ENCODE results near the gene SUSD5. TPM values are rescaled to one million over a fixed set of nuclear protein-coding genes. Genes with fewer than 3 reads are reported as not detected.
A peak's percentile ranks its signal among the peaks of the same experiment; 100 is the strongest.

Gene SUSD5
- total and polyA plus RNA-seq, 2 experiments from 2014 or later = 2.3 to 2.4 TPM

DNA sequence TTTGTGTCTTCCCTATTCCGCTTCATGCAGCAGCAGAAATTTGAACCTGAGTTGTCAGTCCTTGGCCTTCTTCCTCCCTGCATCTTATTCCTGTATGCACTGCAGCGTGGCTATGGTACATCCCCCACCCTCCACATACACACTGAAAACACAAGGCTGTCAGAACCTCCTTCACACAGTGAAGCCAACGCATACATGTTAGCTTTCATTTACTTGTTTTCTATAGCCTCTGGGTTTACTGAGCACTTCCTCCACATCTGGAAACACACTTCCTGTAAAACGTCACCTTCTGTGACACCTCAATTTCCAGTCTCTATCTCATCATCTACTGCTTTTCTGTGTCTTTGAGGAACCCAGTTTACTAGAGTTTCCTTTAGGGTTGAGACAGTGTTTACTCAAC is 47.0 kb downstream of the SUSD5 start:
- no peak for TF ChIP-seq CTCF (IDR thresholded peaks at IDR 0.05; ENCODE audit: poor library complexity)
- TF ChIP-seq EZH2phosphoT487 (IDR thresholded peaks at IDR 0.05; ENCODE audit: low read depth, severe bottlenecking, unreplicated experiment) = no peak
- no peak for TF ChIP-seq EZH2 (IDR thresholded peaks at IDR 0.05; ENCODE audit: borderline replicate concordance)
- H3K9me3 ChIP-seq (ENCODE audit: low read depth) = no peaks in the 10 kb centered on the region
- H3K9me2 ChIP-seq (replicated peaks; ENCODE audit: insufficient read depth) = no peaks in the 10 kb centered on the region
- 64% methylated on average over 4 of the region's 4 CpGs for WGBS (ENCODE audit: low lambda C conversion rate, missing lambda C conversion rate)
- H3K4me2 ChIP-seq = no peak overlapping the region
- no peaks in the 10 kb centered on the region for H3K27me3 ChIP-seq
- peaks cover 4% of the 10 kb centered on the region for H3K4me1 ChIP-seq (ENCODE audit: insufficient read depth)
- H2AFZ ChIP-seq = no peak overlapping the region
- H3K79me2 ChIP-seq = no peaks in the 10 kb centered on the region
- H4K20me1 ChIP-seq (ENCODE audit: insufficient read depth, poor library complexity, severe bottlenecking) = no peaks in the 10 kb centered on the region
- no peaks in the 10 kb centered on the region for H3K36me3 ChIP-seq (replicated peaks; ENCODE audit: insufficient read depth, low read depth)
- no peak overlapping the region for H3K4me3 ChIP-seq
- H3K27ac ChIP-seq = no peak overlapping the region
- DNase-seq (ENCODE audit: low spot score) = no peak

DNA sequence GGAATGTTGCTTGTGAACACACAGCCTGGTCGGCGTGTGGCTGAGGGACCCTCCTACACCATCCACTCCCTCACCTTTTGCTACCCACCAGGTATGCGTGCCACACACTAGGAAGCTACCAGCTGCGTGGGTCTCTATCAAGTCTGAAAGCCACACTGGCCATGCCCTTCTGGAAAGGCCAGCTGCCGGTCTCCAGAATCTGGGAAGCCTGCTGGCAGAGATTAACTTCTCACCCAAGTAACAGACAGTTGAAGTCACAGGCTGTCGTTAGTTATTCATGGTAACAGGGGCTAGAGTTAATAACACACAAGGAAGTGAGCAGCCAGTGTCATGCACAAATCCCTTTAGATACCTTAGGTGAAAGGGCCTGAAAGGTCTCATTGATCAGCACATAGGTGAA is 48.1 kb downstream of the SUSD5 start:
- no peak overlapping the region for H3K4me3 ChIP-seq
- H3K4me2 ChIP-seq = no peak overlapping the region
- H3K4me1 ChIP-seq (ENCODE audit: insufficient read depth) = peaks cover 4% of the 10 kb centered on the region
- H3K9me3 ChIP-seq (ENCODE audit: low read depth) = no peaks in the 10 kb centered on the region
- no peaks in the 10 kb centered on the region for H3K9me2 ChIP-seq (replicated peaks; ENCODE audit: insufficient read depth)
- no peak overlapping the region for H2AFZ ChIP-seq
- 91% methylated on average over 6 of the region's 6 CpGs for WGBS (ENCODE audit: low lambda C conversion rate, missing lambda C conversion rate)
- H4K20me1 ChIP-seq (ENCODE audit: insufficient read depth, poor library complexity, severe bottlenecking) = no peaks in the 10 kb centered on the region
- DNase-seq (ENCODE audit: low spot score) = no peak
- no peaks in the 10 kb centered on the region for H3K79me2 ChIP-seq
- H3K36me3 ChIP-seq (replicated peaks; ENCODE audit: insufficient read depth, low read depth) = no peaks in the 10 kb centered on the region
- no peaks in the 10 kb centered on the region for H3K27me3 ChIP-seq
- no peak for TF ChIP-seq CTCF (IDR thresholded peaks at IDR 0.05; ENCODE audit: poor library complexity)
- TF ChIP-seq EZH2 (IDR thresholded peaks at IDR 0.05; ENCODE audit: borderline replicate concordance) = no peak
- TF ChIP-seq EZH2phosphoT487 (IDR thresholded peaks at IDR 0.05; ENCODE audit: low read depth, severe bottlenecking, unreplicated experiment) = no peak
- no peak overlapping the region for H3K27ac ChIP-seq

GRCh38 chr3:33167716-33168336 is 50.8 kb downstream of the SUSD5 start:
- H3K9me2 ChIP-seq (replicated peaks; ENCODE audit: insufficient read depth) = no peaks in the 10 kb centered on the region
- peak overlapping the region; percentile 20 for H2AFZ ChIP-seq
- H4K20me1 ChIP-seq (ENCODE audit: insufficient read depth, poor library complexity, severe bottlenecking) = no peaks in the 10 kb centered on the region
- H3K9me3 ChIP-seq (ENCODE audit: low read depth) = no peaks in the 10 kb centered on the region
- TF ChIP-seq EZH2 (IDR thresholded peaks at IDR 0.05; ENCODE audit: borderline replicate concordance) (no peak), EZH2phosphoT487 (IDR thresholded peaks at IDR 0.05; ENCODE audit: low read depth, severe bottlenecking, unreplicated experiment) (no peak), CTCF (IDR thresholded peaks at IDR 0.05; ENCODE audit: poor library complexity) (no peak)
- H3K4me1 ChIP-seq (ENCODE audit: insufficient read depth) = peaks cover 4% of the 10 kb centered on the region
- H3K36me3 ChIP-seq (replicated peaks; ENCODE audit: insufficient read depth, low read depth) = no peaks in the 10 kb centered on the region
- no peak overlapping the region for H3K4me3 ChIP-seq
- no peaks in the 10 kb centered on the region for H3K27me3 ChIP-seq
- no peak overlapping the region for H3K4me2 ChIP-seq
- H3K27ac ChIP-seq = no peak overlapping the region
- 57% methylated on average over 3 of the region's 3 CpGs for WGBS (ENCODE audit: low lambda C conversion rate, missing lambda C conversion rate)
- no peak for DNase-seq (ENCODE audit: low spot score)
- no peaks in the 10 kb centered on the region for H3K79me2 ChIP-seq
